Heart left ventricle (tissue), 13 donors: Measurements from ENCODE around the gene QKI.

Experiments
- POLR2A ChIP-seq, 2 donors: fragments of 450-650 bp; IDR thresholded peaks; one replicate each; pipeline ENCODE4 v1.6.1; 2017; ENCODE audit warnings: antibody characterized with exemption in 2 of 2, mild to moderate bottlenecking in 2 of 2, moderate library complexity in 2 of 2
- TF ChIP-seq, protein P1 (sequence below), 12 donors: fragments of 200-600 bp; sonication (generic) in 4 of 12; IDR thresholded peaks; one replicate each; pipeline versions ENCODE4 v1.5.0 to v1.8.0; 2018 to 2022; ENCODE audit warnings: antibody characterized with exemption in 12 of 12, mild to moderate bottlenecking in 5 of 12
- donor health status: ischemic (EF 13 %, LVEDD 7.1; RV severe dilation, severe dysfunction).
- donor health status: DM: no; HTN: yes; CAD: no.
- donor health status: DM: no; HTN: no; CAD: no.
- donor health status: ischemic (EF 25% LVEDD 6.9; RV normal size, moderate dysfunction).
- donor health status: ischemic (EF 25% LVEDD 5.7; RV mildly dilated, moderate dysfunction).
- donor health status: ischemic (EF 35%, LVEDD 5.7; RV mildly dilated, moderate dysfunction).
- donor health status: nonischemic (EF 11% LVEDD 7.7; RV severe dilation, severe dysfunction).
- donor health status: DM: yes; HTN: yes; CAD: no.
- donor health status: PGD.
- donor health status: ischemic (EF 29% LVEDD 5.4; RV normal size, mild dysfunction).
- donor health status: nonischemic (EF 23%, LVEDD 6.1; RV moderate dilation, normal function).

DNA sequence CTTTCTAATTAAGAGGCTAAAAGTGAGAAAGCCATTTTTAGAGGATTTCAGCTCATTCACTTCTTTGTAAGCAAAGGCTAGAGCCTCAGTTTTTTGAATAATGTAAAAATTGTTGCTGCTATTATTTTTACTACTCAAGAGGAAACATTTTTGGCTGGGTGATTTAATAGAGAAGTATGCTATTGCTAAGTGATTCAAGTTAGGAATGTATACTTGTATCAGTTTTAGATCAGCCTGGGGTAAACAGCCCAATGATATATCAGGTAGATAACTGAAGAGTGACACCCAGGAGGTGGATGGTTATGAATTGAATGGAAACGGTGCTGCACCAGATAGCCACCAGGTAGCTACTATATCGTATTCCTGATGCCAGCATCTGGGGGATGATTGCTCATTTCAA is 9.2 kb downstream of the QKI start:
- TF ChIP-seq, protein P1, sequence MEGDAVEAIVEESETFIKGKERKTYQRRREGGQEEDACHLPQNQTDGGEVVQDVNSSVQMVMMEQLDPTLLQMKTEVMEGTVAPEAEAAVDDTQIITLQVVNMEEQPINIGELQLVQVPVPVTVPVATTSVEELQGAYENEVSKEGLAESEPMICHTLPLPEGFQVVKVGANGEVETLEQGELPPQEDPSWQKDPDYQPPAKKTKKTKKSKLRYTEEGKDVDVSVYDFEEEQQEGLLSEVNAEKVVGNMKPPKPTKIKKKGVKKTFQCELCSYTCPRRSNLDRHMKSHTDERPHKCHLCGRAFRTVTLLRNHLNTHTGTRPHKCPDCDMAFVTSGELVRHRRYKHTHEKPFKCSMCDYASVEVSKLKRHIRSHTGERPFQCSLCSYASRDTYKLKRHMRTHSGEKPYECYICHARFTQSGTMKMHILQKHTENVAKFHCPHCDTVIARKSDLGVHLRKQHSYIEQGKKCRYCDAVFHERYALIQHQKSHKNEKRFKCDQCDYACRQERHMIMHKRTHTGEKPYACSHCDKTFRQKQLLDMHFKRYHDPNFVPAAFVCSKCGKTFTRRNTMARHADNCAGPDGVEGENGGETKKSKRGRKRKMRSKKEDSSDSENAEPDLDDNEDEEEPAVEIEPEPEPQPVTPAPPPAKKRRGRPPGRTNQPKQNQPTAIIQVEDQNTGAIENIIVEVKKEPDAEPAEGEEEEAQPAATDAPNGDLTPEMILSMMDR (IDR thresholded peaks at IDR 0.05) = no peak
- no peak for TF ChIP-seq POLR2A (IDR thresholded peaks at IDR 0.05)
